Endometrial microvascular endothelial cells (primary cell): ENCODE results near the gene PNISR. TPM values are rescaled to one million over a fixed set of nuclear protein-coding genes. Genes with fewer than 3 reads are reported as not detected.
"Not testable (repeated sequence)": the region's sequence is repeated elsewhere in the genome, so short reads cannot be mapped to it uniquely, and the experiment has no call there.

Source experiments
- in situ Hi-C: cut with HindIII; loops from 2 replicates; pipeline ENCODE4 v1.10.0; 2017; ENCODE audit warnings: low sequenced_read_pairs, low pct_unique_long_range_greater_than_20kb; ENCODE audit errors: inconsistent ontology term
- total RNA-seq: library from RNA; depleted of rRNA; stranded (reverse); fragments of >200 nt; gene quantifications from one replicate; pipeline ENCODE4 v1.2.3, GENCODE V29; 2015; ENCODE audit errors: inconsistent ontology term

Gene PNISR
- 23.5 TPM for total RNA-seq

DNA sequence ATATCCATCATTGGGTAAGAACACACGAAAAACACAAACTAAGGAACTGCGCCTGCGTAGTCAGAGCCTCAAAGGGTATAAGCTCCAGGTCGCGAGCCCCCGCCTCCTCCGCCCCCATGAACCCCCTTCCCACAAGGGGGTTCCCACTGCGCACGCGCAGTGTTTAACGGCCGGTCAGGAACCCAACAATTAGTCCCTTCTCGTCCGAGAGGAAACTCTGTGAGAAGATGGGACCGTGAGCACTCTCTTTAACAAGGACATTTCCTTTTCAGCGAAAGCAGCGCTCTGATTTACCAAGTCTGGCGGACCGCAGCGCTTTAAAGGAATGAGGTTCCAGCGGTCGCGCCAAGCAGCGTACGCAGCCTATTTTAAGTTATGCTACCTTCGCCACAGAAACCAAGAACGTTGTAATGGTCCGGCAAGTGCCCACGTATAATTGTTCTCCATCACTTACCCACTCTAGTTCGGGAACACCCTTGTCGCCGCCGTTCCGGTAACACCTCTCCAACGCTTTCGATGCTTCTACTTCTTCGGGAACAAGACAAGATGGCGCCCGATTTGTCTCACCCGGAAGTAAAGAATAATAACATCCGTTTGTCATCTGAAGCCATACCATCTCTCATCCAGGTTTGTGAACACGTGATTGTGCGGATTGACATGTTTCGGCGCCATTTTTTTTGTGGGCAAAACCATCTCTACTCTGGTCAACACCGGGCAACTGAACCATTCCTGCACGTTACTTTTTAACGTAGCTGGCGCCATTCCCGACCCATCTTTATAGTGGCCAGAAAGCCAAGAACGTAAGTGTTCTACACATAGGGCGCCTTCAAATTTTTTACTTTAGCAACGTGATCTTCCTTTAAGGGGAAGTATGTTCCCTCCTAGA is at the start of gene PNISR:
Gene PNISR, minus strand, starts transcription at position 548 of the 886 bp plus-strand sequence. CDS start 10,649 bp downstream, outside the sequence.
- in situ Hi-C loops, result no loop called here

GRCh38 chr6:99473730-99474129 is 48.6 kb upstream of the PNISR start:
- in situ Hi-C loops, result no loop called here

GRCh38 chr6:99471638-99472037 is 46.5 kb upstream of the PNISR start:
- in situ Hi-C loops, result no loop called here

DNA sequence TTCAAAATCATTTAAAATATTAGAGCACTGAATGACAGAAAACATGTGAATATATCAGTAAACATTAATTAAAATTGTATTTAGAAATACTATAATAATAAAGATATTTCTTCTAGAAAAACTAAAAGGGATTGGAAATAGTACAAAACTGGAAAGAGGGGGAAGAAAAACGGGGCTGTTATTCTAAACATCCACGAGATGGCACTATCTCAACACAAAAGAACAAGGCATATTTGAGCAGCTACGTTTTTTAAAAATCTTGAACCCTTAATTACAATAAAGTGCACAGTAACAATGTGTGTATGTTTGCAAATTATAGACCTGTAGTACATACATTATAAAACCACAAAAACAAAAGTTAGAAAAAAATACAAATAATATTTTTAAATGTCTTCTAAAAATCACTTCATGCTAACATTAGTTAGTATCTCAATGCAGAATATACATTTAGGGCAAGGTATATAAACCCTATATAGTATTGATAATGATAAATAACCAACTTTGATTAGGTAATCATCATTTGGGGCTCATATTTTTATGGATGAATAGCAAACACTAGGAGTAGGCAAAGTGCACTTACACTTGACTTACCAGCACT is 42.5 kb upstream of the PNISR start:
- in situ Hi-C loops, result no loop called here

DNA sequence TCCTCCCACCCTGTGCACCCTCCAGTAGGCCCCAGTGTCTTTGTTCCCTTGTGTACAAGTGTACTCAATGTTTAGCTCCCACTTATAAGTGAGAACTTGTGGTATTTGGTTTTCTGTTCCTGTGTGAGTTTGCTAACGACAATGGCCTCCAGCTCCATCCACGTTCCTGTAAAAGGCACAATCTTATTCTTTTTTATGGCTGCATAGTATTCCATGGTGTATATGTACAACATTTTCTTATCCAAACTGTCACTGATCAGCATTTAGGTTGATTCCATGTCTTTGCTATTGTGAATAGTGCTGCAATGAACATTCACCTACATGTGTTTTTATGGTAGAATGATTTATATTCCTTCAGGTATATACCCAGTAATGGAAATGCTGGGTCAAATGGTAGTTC is 34.0 kb upstream of the PNISR start:
- in situ Hi-C loops, result not testable (repeated sequence)

DNA sequence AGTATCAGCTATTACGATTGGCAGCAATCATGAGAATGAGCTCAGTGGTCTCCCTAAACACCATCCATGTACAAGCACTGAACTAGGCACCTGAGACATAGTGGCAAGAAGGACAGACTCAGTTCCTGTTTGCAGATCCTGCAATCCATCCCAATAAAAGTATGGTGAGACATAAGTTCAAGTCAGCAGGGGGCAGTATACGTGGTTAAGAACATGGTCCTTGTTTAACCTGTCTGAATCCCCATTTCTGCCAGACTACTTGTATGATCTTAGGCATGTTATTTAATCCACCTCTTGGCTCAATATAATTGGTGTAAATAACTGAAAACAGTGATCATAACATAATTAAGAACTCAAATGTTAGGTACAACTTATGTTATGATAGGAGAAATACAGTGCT is 33.2 kb upstream of the PNISR start:
- in situ Hi-C loops, result no loop called here

- in situ Hi-C loops, result no loop called here
These were observed 21.0 kb upstream of the PNISR start for GRCh38 chr6:99446076-99446475.

DNA sequence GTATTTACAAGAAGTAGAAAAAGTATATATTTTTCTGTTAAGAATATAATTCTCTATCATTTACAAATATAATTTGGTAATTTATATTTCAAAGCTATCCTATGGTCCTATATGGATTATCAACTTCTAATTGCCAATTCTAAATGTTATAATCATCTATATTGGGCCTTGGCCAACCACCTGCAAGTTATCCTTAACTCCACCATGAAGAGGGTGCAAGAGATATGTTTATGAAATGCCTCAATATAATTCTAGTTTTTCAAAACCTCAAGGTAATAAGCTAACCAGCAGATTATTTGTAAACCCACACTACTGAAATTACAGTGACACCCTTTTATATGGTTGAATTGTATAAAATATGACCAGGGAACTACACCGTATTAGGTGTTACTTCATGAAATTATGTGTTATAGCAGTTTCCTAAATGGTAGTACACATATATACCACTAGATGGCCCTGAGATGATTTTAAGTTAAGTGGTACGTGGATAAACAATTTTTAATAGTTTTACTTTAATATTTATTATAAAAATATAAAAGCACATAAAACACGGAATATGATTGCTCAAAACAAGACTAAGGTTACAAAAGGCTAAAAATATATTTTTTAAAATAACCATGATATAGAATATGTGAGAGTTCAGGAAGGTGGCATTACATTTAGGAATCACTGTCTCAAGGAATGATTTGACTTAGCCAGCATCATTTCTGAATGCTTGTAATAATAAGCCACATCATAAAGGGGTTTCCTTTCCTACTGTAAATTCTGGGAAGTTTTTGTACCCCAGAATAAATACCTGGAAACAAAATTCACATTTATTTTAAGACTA is 9.8 kb upstream of the PNISR start:
- in situ Hi-C loops, result no loop called here

DNA sequence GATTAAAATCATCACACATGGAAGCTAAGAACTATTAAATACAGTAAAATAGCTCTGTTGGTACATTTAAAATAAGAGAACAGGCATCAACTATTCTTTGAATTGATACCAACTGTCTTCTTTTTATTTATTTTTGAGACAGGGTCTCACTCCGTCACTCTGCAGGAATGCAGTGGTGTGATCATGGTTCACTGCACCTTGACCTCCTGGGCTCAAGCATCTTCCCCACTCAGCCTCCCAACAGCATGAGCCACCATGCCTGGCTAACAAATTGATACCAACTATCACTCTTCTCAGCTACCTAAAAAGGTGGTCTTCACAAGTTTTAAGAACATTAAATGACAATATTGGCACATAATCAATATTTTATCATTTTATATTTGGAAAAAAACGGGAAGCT is 7.8 kb upstream of the PNISR start:
- in situ Hi-C loops, result no loop called here

GRCh38 chr6:99431901-99432300 is 6.8 kb upstream of the PNISR start:
- in situ Hi-C loops, result no loop called here

GRCh38 chr6:99427988-99428387 is 2.9 kb upstream of the PNISR start:
- in situ Hi-C loops, result no loop called here

DNA sequence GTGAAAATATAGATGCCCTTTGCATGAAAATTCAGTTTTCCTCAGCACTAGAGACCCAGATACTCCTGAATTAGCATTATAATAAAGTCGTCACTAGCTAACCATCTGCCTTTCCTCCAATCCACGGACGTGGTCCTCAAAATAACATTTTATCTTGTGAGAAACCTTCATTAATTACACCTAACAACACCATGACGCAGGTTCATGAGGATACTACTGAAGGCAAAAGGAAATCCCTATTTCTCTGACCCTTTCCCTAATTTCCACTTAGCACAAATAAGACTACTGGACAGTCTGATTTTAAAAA is 1.3 kb upstream of the PNISR start:
- in situ Hi-C loops, result no loop called here

DNA sequence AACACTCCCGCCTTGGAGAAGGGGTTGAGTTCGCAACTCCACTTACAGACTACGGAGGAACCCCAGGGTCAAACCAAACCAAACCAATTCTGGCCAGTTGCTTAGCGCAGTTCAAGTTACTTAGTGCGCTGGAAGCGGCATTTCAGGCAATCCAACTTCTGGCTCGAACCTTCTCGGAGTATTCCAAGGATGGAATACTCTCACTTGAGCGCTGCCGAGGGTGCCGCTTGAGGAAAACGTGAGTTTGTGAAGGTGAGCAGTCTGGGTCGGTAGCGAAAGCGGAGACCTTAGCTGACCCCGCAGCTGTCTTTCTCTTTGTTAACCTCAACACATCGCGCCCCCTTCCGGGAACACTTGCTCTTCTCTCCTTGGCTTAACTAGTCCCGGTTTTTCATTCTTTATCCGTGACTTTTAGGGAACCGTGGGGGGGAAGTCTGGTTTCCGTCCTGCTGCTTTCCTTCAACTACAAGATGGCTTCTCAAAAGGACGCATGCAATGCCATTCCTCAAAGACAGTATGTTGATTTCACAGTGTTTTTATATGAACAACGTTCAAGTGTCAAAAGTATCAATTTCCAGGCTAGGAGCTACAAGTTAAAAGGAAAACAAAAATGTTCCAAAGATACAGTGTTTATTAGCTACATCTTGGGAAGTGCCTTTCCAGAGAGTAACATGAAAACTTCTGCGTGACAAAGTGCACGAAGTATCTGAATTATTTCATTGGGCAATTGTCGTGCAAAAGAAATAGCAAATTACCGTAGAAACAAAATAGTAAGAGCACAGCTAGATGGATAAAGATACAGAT is 741 bp upstream of the PNISR start:
- in situ Hi-C loops, result no loop called here

DNA sequence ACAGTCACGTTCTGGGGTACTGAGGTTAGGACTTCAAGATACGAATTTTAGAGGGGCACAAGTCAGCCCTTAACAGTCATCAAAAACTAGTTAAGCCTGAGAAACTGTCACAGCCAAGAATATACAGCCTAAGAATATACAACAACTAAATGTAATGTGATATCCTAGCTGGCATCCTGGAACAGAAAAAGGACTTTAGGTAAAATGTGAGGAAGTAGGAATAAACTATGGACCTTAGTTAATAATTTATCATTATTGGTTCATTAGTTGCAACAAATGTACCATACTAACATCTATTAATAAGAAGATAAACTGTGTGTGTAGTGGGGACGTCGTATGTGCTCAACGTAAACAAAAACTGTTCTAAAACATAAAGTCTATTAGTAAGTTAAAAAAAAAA is 1.1 kb downstream of the PNISR start:
- in situ Hi-C loops, result no loop called here

DNA sequence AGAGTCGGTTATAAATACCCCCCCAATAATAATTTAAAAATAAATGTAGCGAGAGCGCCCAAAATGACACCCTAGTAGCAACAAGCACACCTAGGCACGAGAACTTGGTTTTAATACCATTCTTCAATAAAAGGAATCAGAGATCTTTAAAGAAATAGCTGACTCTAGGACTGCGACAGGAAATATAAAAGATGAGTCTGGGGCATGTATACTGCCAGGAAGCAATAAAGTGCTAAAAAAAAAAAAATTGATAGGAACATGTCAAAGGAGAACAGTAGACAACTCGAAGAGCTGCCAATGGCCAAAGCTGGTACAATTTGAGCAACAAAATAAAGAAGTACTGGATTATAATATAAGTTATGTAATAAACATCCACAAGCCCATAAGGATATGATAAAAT is 2.2 kb downstream of the PNISR start:
- in situ Hi-C loops, result no loop called here

DNA sequence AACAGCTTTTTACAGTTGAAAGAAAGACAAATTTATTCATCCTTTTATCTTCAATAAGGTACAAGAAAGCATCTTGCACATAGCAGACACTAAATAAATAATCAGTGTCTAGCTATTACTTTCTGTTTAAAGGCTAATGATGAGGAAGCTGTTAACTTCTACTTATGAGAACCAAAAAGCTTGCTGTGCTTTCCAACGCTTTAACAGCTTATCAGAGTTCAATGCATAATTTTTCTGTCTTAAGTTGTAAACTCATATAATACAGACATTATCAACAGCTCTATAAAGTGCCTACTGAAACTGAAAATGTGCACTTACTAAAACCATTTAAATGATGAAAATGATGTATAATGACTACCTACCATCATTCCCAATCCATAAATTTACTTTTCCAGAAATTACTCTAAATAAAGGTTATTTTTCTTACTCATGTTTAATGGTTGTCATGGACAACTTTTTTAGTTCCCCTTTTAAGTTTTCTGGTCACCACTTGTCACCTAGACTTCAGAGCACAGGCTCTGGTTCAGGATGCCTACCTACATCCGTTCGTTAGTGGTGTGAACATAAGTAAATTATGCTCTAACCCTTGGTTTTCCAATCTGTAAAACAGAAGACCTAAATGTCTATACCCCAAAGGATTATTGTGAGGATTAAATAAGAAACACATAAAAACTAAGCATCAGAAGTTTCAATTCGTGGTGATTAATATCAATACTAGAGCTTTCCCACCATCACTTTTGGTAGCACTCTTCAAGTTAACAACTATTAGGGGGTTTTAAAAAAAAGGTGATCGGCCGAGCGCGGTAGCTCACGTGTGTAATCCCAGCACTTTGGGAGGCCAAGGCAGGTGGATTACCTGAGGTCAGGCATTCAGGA is 8.0 kb downstream of the PNISR start:
- in situ Hi-C loops, result no loop called here

- in situ Hi-C loops, result no loop called here
These were observed 8.9 kb downstream of the PNISR start for GRCh38 chr6:99416226-99416625.

GRCh38 chr6:99415446-99415845 is 9.7 kb downstream of the PNISR start:
- in situ Hi-C loops, result no loop called here
